Diencephalon (tissue), 1 donor: ENCODE measurements around the gene ARIH2. TPM values are rescaled to one million over a fixed set of nuclear protein-coding genes. Genes with fewer than 3 reads are reported as not detected.

Experiments
- small RNA-seq: library from RNA; depleted of rRNA; stranded (forward); fragments of <200 nt; gene quantifications from one replicate; pipeline ENCODE3, GENCODE V24; 2014
- total RNA-seq: library from RNA; depleted of rRNA; stranded (reverse); fragments of >200 nt; gene quantifications from one replicate; pipeline ENCODE4 v1.2.3, GENCODE V29; 2014

ARIH2 gene
- 70.6 TPM for total RNA-seq

GRCh38 chr3:48918388-48919214, at the start of gene ARIH2:
TSS of gene ARIH2 (plus strand) at chr3:48918842. CDS start at chr3:48927559, 8,717 bp downstream.

GRCh38 chr3:48898383-48899234, 20.0 kb upstream of the ARIH2 start, which contains the start of gene SLC25A20:
TSS of gene SLC25A20 (minus strand) at chr3:48898882. CDS start at chr3:48898794, 88 bp downstream.

GRCh38 chr3:48989796-48990635, 71.4 kb downstream of the ARIH2 start, which contains the start of gene P4HTM:
TSS of gene P4HTM (plus strand) at chr3:48990241. CDS start at chr3:48990257, 16 bp downstream.

GRCh38 chr3:49007068-49007770, 88.6 kb downstream of the ARIH2 start, which contains the start of gene WDR6:
TSS of gene WDR6 (plus strand) at chr3:49007391. CDS start at chr3:49007432, 41 bp downstream.

GRCh38 chr3:49017971-49018706, 99.5 kb downstream of the ARIH2 start, which contains the start of gene DALRD3:
TSS of gene DALRD3 (minus strand) at chr3:49018580. CDS start at chr3:49018564, 16 bp downstream.

GRCh38 chr3:49021813-49022687, 103.4 kb downstream of the ARIH2 start, which contains the start of gene NDUFAF3:
TSS of gene NDUFAF3 (plus strand) at chr3:49022121. CDS start at chr3:49022145, 24 bp downstream.

GRCh38 chr3:49028673-49029562, 110.3 kb downstream of the ARIH2 start, which contains the start of gene IMPDH2:
TSS of gene IMPDH2 (minus strand) at chr3:49029398. CDS start at chr3:49029350, 48 bp downstream.

Small RNA genes within 50 kb of the gene (small RNA-seq; reads per million reads assigned to genes)
- gene MIR191 = 5,033 reads per million, percentile 100 among the genes with 10 or more reads in this experiment
- gene MIR425 = 75.0 reads per million, percentile 97 among the genes with 10 or more reads in this experiment

Other genes with a start within 250 kb of the ARIH2 start
- gene NCKIPSD, start 232.9 kb upstream of the ARIH2 start, total RNA-seq = 9.2 TPM
- 94.6 TPM for gene IP6K2, start 201.6 kb upstream of the ARIH2 start, total RNA-seq
- gene PRKAR2A, start 71.0 kb upstream of the ARIH2 start, total RNA-seq = 38.8 TPM
- gene SLC25A20, start 20.0 kb upstream of the ARIH2 start, total RNA-seq = 10.6 TPM
- 68.3 TPM for gene P4HTM, start 71.4 kb downstream of the ARIH2 start, total RNA-seq
- 116 TPM for gene WDR6, start 88.5 kb downstream of the ARIH2 start, total RNA-seq
- gene DALRD3, start 99.7 kb downstream of the ARIH2 start, total RNA-seq = 41.5 TPM
- gene NDUFAF3, start 103.3 kb downstream of the ARIH2 start, total RNA-seq = 34.6 TPM
- 146 TPM for gene IMPDH2, start 110.6 kb downstream of the ARIH2 start, total RNA-seq
- gene QRICH1, start 175.2 kb downstream of the ARIH2 start, total RNA-seq = 99.4 TPM
- 168 TPM for gene QARS1, start 185.9 kb downstream of the ARIH2 start, total RNA-seq
- 41.1 TPM for gene USP19, start 202.0 kb downstream of the ARIH2 start, total RNA-seq
- gene LAMB2, start 214.2 kb downstream of the ARIH2 start, total RNA-seq = 78.2 TPM
- gene CCDC71, start 247.5 kb downstream of the ARIH2 start, total RNA-seq = 13.8 TPM